GM12878 (cell line): ENCODE results near the gene CBFA2T3. TPM values are rescaled to one million over a fixed set of nuclear protein-coding genes. Genes with fewer than 3 reads are reported as not detected.

Experiments used
- ATAC-seq: fragments of 200-7000 bp; cut with Tn5 transposase; 3 replicates; pipeline ENCODE4 v1.9.1; 2020; ENCODE audit warnings: mild to moderate bottlenecking, moderate library complexity
- BruUV-seq: library from RNA; stranded (reverse); fragments of 400-500 nt; replicated peaks from 2 replicates; lab custom pipeline; 2021; lab: Mats Ljungman, UMichigan
- CTCF ChIA-PET: fragments of 300-600 bp; sonication (Branson Sonifier 250); formaldehyde crosslinking; extraction: SDS; loops from one replicate; lab custom pipeline; 2021; ENCODE audit warnings: inconsistent platforms; lab: Yijun Ruan, JAX
- POLR2A ChIA-PET: fragments of 350-600 bp; formaldehyde crosslinking; extraction: SDS; loops from one replicate; lab custom pipeline; 2021; ENCODE audit warnings: inconsistent platforms; lab: Charles Lee
- RAD21 ChIA-PET: fragments of 300-600 bp; sonication (Branson Sonifier 250); formaldehyde crosslinking; loops from one replicate; lab custom pipeline; 2023; ENCODE audit warnings: antibody characterized with exemption; ENCODE audit not compliant: unreplicated experiment; lab: Charles Lee
- SMC1A ChIA-PET: fragments of 300-600 bp; sonication (Branson Sonifier 250); formaldehyde crosslinking; loops from one replicate; lab custom pipeline; 2023; ENCODE audit not compliant: unreplicated experiment, uncharacterized antibody; lab: Charles Lee
- DNase-seq: peaks from one replicate; pipeline ENCODE4 v3.0.0-alpha.2; 2011; ENCODE audit warnings: low read depth, low spot score
- FAIRE-seq: peaks from 3 replicates; lab custom pipeline; 2011; peaks lifted over from hg19 to GRCh38; lab: Jason Lieb, UNC
- H2AFZ ChIP-seq: 2 replicates; pipeline ENCODE4 v1.6.0; 2011; ENCODE audit warnings: low read depth, low read length, control low read depth; ENCODE audit not compliant: control insufficient read depth
- H3K27ac ChIP-seq: 2 replicates; pipeline ENCODE4 v1.5.1; 2011; ENCODE audit warnings: control low read depth; ENCODE audit not compliant: control insufficient read depth, insufficient read depth
- H3K27me3 ChIP-seq, 2 experiments: replicated peaks in 1 of 2; 2 replicates each; pipeline versions ENCODE4 v1.6.0 to v1.6.1; 2011; ENCODE audit warnings: low read length in 1 of 2; ENCODE audit not compliant: control insufficient read depth in 2 of 2, insufficient read depth in 2 of 2
- H3K36me3 ChIP-seq, 2 experiments: 2 replicates each; pipeline ENCODE4 v1.5.1; 2011; ENCODE audit warnings: low read length in 1 of 2; ENCODE audit not compliant: control insufficient read depth in 2 of 2, insufficient read depth in 2 of 2
- H3K4me1 ChIP-seq: 2 replicates; pipeline ENCODE4 v1.6.1; 2011; ENCODE audit warnings: mild to moderate bottlenecking, low read length, moderate library complexity, mixed read lengths; ENCODE audit not compliant: control insufficient read depth, insufficient read depth
- H3K4me2 ChIP-seq: 2 replicates; pipeline ENCODE4 v1.6.0; 2011; ENCODE audit warnings: control low read depth; ENCODE audit not compliant: control insufficient read depth, insufficient read depth
- H3K4me3 ChIP-seq: fragments of 200-600 bp; sonication (generic); 2 replicates; pipeline ENCODE4 v1.5.1; 2016
- H3K79me2 ChIP-seq: 2 replicates; pipeline ENCODE4 v1.6.0; 2011; ENCODE audit warnings: low read length; ENCODE audit not compliant: control insufficient read depth, insufficient read depth
- H3K9ac ChIP-seq: 2 replicates; pipeline ENCODE4 v1.8.0; 2011; ENCODE audit warnings: low read length, control low read depth, mixed read lengths; ENCODE audit not compliant: control insufficient read depth, insufficient read depth
- H3K9me3 ChIP-seq: replicated peaks from 3 replicates; pipeline ENCODE4 v1.5.1; 2011; ENCODE audit warnings: mild to moderate bottlenecking, low read length; ENCODE audit not compliant: control insufficient read depth, insufficient read depth
- H4K20me1 ChIP-seq: 2 replicates; pipeline ENCODE4 v1.6.0; 2011; ENCODE audit not compliant: control insufficient read depth, insufficient read depth
- WGBS: methylation state at CpG from one replicate; pipeline ENCODE4 v1.1.6; 2016; ENCODE audit warnings: low lambda C conversion rate; ENCODE audit not compliant: insufficient replicate concordance, insufficient coverage; ENCODE audit errors: missing lambda C conversion rate; 5-methylcytosine and 5-hydroxymethylcytosine counted together
- in situ Hi-C: fragments of 300-500 bp; cut with MboI; formaldehyde crosslinking; loops from 9 replicates; pipeline ENCODE4 v1.14.3; 2018; ENCODE audit warnings: mixed read lengths
- intact Hi-C: fragments of 100-400 bp; cut with micrococcal nuclease; formaldehyde crosslinking; loops from one replicate; pipeline ENCODE4 v1.14.2; 2022; ENCODE audit not compliant: unreplicated experiment
- polyA plus RNA-seq, 11 experiments: library from polyadenylated mRNA; depleted of rRNA in 4 of 11; unstranded in 6 of 11; stranded (reverse) in 5 of 11; fragments of >200 nt; fragmentation: Nextera tagmentation in 4 of 11; fragmentation: Illumina TruSeq in 1 of 11; extraction: Ambion mirVana in 4 of 11; extraction: Trizol in 1 of 11; gene quantifications; 1 replicate in 1 of 11; 2 replicates in 10 of 11; pipeline versions ENCODE4 v1.2.1 to v1.2.3, GENCODE V29; 2011 to 2016; ENCODE audit warnings: inconsistent platforms in 2 of 11, missing spikeins in 2 of 11, low read depth in 1 of 11
- total RNA-seq, 4 experiments: library from RNA; depleted of rRNA in 3 of 4; stranded (reverse); fragments of >200 nt in 3 of 4; fragmentation: Illumina TruSeq in 1 of 4; extraction: Trizol in 1 of 4; gene quantifications; 2 replicates each; pipeline versions ENCODE4 v1.2.1 to v1.2.3, GENCODE V29; 2013 to 2021
- TF ChIP-seq, protein P1 (sequence below): fragments of 450-650 bp; formaldehyde crosslinking; IDR thresholded peaks from 2 replicates; pipeline ENCODE4 v1.5.0; 2022; ENCODE audit warnings: mild to moderate bottlenecking, missing genetic modification characterization
- TF ChIP-seq, protein P2 (sequence below): fragments of 450-650 bp; IDR thresholded peaks from 2 replicates; pipeline ENCODE4 v1.6.1; 2018; ENCODE audit warnings: mild to moderate bottlenecking, low read depth, moderate library complexity; ENCODE audit not compliant: partially characterized antibody
- TF ChIP-seq, protein P3 (sequence below): fragments of 450-650 bp; formaldehyde crosslinking; IDR thresholded peaks from 2 replicates; pipeline ENCODE4 v1.4.0; 2020; ENCODE audit warnings: mild to moderate bottlenecking, moderate library complexity
- TF ChIP-seq, protein P4 (sequence below): IDR thresholded peaks from 2 replicates; pipeline ENCODE4 v1.6.1; 2012; ENCODE audit warnings: mild to moderate bottlenecking, low read depth, low read length

CBFA2T3 gene
- total and polyA plus RNA-seq, 10 of the 15 experiments (the other 5 are each of a cell fraction or from before 2014, with no cell fraction given) = 0.69 to 42.6 (median 4.5) TPM

DNA sequence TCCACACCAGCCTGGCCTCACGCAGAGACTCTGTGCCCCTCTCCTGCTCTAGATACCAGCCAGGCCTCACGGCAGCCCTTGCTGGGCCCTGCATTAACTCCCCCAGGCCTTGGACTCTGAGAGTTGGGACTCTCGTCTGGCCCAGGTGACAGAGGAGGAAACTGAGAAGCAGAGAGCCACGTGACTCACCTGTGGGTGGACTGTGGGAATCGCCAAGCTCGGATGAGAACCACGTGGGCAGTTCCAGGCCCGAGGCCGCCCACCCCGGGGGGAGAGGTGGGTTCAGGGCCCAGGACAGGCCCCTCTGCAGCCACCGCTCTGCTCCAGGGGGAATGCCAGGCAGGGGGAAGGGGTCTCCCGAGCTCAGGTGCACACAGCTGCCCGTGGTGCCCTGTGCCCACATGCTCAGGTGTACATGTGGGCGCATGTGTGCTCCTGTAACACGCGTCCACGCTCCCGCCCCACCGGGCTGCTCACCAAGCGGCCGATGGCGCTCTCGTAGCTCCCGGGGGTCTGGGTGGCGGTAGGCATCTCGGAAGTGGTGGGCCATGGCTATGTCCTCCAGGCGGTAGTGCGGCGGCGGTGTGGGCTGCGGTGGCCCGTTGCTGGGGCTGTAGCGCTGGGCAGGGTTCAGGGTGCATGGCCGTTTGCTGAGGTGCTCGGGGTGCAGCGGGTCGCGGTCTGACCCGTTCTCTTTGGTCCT lies 92.3 kb downstream of the CBFA2T3 start (continued):
- TF ChIP-seq, protein P1, sequence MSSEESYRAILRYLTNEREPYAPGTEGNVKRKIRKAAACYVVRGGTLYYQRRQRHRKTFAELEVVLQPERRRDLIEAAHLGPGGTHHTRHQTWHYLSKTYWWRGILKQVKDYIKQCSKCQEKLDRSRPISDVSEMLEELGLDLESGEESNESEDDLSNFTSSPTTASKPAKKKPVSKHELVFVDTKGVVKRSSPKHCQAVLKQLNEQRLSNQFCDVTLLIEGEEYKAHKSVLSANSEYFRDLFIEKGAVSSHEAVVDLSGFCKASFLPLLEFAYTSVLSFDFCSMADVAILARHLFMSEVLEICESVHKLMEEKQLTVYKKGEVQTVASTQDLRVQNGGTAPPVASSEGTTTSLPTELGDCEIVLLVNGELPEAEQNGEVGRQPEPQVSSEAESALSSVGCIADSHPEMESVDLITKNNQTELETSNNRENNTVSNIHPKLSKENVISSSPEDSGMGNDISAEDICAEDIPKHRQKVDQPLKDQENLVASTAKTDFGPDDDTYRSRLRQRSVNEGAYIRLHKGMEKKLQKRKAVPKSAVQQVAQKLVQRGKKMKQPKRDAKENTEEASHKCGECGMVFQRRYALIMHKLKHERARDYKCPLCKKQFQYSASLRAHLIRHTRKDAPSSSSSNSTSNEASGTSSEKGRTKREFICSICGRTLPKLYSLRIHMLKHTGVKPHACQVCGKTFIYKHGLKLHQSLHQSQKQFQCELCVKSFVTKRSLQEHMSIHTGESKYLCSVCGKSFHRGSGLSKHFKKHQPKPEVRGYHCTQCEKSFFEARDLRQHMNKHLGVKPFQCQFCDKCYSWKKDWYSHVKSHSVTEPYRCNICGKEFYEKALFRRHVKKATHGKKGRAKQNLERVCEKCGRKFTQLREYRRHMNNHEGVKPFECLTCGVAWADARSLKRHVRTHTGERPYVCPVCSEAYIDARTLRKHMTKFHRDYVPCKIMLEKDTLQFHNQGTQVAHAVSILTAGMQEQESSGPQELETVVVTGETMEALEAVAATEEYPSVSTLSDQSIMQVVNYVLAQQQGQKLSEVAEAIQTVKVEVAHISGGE (CRISPR knock-in tag) = no peak
- TF ChIP-seq, protein P2, sequence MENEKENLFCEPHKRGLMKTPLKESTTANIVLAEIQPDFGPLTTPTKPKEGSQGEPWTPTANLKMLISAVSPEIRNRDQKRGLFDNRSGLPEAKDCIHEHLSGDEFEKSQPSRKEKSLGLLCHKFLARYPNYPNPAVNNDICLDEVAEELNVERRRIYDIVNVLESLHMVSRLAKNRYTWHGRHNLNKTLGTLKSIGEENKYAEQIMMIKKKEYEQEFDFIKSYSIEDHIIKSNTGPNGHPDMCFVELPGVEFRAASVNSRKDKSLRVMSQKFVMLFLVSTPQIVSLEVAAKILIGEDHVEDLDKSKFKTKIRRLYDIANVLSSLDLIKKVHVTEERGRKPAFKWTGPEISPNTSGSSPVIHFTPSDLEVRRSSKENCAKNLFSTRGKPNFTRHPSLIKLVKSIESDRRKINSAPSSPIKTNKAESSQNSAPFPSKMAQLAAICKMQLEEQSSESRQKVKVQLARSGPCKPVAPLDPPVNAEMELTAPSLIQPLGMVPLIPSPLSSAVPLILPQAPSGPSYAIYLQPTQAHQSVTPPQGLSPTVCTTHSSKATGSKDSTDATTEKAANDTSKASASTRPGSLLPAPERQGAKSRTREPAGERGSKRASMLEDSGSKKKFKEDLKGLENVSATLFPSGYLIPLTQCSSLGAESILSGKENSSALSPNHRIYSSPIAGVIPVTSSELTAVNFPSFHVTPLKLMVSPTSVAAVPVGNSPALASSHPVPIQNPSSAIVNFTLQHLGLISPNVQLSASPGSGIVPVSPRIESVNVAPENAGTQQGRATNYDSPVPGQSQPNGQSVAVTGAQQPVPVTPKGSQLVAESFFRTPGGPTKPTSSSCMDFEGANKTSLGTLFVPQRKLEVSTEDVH = no peak

DNA sequence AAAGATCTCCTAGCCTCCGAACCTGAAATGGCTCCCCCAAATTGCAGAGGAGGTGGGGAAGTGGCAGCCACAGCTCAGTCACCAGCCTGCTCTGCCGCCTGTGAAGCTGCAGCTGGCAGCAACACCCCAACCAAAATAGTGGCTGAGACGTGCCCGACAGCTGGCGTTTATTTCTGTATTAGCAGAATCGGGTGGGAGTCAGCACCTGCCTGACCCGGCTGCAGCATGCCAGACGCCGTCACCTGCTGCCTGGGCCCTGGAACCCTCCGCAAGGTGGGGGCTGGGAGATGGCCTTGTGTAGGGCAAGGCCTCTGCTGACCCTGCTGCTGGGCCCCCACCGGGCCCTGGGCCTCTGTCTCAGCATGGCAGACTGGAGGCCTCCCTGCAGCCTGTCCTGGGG lies 93.1 kb downstream of the CBFA2T3 start:
- no peak overlapping the region for H3K27ac ChIP-seq
- no peaks in the 10 kb centered on the region for H3K4me1 ChIP-seq
- WGBS = 95% methylated on average over 11 of the region's 11 CpGs
- in situ Hi-C loops = no loop called here
- ATAC-seq = no peak
- BruUV-seq = no TSS peak
- no peak overlapping the region for H3K9ac ChIP-seq
- ChIA-PET RAD21 (no interaction called here), SMC1A (no interaction called here), POLR2A (no interaction called here), CTCF (no interaction called here)
- H2AFZ ChIP-seq = no peak overlapping the region
- no peak overlapping the region for H3K4me2 ChIP-seq
- H3K4me3 ChIP-seq = no peak overlapping the region
- DNase-seq = no peak
- no peaks in the 10 kb centered on the region for H3K79me2 ChIP-seq
- peaks cover 2 to 4% of the 10 kb centered on the region in 2 experiments; a peak in 3 of 4 replicates for H3K36me3 ChIP-seq
- FAIRE-seq = no peak
- no peaks in the 10 kb centered on the region for H3K27me3 ChIP-seq
- H4K20me1 ChIP-seq = no peaks in the 10 kb centered on the region
- intact Hi-C loops = no loop called here
- no peaks in the 10 kb centered on the region for H3K9me3 ChIP-seq
- TF ChIP-seq, protein P3, sequence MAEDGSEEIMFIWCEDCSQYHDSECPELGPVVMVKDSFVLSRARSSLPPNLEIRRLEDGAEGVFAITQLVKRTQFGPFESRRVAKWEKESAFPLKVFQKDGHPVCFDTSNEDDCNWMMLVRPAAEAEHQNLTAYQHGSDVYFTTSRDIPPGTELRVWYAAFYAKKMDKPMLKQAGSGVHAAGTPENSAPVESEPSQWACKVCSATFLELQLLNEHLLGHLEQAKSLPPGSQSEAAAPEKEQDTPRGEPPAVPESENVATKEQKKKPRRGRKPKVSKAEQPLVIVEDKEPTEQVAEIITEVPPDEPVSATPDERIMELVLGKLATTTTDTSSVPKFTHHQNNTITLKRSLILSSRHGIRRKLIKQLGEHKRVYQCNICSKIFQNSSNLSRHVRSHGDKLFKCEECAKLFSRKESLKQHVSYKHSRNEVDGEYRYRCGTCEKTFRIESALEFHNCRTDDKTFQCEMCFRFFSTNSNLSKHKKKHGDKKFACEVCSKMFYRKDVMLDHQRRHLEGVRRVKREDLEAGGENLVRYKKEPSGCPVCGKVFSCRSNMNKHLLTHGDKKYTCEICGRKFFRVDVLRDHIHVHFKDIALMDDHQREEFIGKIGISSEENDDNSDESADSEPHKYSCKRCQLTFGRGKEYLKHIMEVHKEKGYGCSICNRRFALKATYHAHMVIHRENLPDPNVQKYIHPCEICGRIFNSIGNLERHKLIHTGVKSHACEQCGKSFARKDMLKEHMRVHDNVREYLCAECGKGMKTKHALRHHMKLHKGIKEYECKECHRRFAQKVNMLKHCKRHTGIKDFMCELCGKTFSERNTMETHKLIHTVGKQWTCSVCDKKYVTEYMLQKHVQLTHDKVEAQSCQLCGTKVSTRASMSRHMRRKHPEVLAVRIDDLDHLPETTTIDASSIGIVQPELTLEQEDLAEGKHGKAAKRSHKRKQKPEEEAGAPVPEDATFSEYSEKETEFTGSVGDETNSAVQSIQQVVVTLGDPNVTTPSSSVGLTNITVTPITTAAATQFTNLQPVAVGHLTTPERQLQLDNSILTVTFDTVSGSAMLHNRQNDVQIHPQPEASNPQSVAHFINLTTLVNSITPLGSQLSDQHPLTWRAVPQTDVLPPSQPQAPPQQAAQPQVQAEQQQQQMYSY (CRISPR knock-in tag) = no peak
- TF ChIP-seq, protein P4, sequence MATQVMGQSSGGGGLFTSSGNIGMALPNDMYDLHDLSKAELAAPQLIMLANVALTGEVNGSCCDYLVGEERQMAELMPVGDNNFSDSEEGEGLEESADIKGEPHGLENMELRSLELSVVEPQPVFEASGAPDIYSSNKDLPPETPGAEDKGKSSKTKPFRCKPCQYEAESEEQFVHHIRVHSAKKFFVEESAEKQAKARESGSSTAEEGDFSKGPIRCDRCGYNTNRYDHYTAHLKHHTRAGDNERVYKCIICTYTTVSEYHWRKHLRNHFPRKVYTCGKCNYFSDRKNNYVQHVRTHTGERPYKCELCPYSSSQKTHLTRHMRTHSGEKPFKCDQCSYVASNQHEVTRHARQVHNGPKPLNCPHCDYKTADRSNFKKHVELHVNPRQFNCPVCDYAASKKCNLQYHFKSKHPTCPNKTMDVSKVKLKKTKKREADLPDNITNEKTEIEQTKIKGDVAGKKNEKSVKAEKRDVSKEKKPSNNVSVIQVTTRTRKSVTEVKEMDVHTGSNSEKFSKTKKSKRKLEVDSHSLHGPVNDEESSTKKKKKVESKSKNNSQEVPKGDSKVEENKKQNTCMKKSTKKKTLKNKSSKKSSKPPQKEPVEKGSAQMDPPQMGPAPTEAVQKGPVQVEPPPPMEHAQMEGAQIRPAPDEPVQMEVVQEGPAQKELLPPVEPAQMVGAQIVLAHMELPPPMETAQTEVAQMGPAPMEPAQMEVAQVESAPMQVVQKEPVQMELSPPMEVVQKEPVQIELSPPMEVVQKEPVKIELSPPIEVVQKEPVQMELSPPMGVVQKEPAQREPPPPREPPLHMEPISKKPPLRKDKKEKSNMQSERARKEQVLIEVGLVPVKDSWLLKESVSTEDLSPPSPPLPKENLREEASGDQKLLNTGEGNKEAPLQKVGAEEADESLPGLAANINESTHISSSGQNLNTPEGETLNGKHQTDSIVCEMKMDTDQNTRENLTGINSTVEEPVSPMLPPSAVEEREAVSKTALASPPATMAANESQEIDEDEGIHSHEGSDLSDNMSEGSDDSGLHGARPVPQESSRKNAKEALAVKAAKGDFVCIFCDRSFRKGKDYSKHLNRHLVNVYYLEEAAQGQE = no peak
